HG02970 (cell line): Measurements from ENCODE around the gene COQ8B.

Experiments
- ATAC-seq: cut with Tn5 transposase; IDR thresholded peaks from one replicate; pipeline ENCODE4 v1.9.1; 2021; ENCODE audit warnings: mild to moderate bottlenecking, moderate library complexity, moderate number of reproducible peaks; ENCODE audit not compliant: unreplicated experiment, low FRiP score

Gene COQ8B

DNA sequence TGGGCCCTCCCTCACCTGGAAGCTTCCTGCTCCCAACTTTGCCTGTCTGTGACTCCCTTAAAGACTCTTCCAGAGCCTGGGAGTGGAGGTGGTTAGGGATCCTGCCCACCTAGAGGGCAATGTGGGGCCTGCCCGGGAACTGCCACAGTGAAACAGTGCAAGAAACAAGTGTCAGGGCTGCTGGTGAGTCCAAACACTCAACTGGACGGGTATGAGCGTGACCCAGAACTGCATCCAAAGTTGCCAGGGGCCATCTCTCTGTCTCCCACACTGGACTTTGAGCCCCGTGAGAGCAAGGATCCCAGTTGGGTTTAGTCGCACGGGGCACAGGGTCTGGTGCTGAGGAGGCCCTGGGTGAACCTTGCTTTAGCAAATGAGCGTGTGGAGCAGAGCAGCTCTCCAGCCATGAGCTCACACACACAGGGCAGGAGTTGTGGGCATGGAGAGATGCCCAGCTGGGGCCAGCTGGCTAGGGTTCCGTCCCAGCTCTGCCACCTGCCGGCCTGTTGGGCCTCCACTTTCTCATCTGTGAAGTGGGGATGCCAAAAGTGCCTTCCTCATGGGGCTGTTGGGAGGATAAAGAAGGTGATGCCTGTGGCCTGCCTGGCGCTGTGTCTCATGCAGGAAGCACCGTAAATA lies 23.4 kb downstream of the COQ8B start:
- no peak for ATAC-seq

DNA sequence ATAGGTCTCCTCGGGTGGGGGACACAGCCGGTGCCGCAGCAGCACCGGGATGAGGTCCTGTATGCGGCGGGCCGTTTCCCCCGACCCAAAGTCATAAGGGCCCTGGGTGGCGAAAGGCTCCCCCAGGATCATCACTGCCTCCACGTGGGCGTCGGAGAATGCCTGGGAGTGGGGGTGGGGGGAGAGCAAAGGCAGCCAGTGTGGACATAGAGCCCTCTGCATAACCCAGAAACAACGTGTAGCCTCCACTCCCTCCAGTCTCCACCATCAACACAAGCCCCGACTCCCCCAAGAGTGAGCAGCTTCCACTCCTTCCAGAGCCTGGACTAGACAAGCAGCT lies 24.5 kb downstream of the COQ8B start:
- ATAC-seq: no peak

DNA sequence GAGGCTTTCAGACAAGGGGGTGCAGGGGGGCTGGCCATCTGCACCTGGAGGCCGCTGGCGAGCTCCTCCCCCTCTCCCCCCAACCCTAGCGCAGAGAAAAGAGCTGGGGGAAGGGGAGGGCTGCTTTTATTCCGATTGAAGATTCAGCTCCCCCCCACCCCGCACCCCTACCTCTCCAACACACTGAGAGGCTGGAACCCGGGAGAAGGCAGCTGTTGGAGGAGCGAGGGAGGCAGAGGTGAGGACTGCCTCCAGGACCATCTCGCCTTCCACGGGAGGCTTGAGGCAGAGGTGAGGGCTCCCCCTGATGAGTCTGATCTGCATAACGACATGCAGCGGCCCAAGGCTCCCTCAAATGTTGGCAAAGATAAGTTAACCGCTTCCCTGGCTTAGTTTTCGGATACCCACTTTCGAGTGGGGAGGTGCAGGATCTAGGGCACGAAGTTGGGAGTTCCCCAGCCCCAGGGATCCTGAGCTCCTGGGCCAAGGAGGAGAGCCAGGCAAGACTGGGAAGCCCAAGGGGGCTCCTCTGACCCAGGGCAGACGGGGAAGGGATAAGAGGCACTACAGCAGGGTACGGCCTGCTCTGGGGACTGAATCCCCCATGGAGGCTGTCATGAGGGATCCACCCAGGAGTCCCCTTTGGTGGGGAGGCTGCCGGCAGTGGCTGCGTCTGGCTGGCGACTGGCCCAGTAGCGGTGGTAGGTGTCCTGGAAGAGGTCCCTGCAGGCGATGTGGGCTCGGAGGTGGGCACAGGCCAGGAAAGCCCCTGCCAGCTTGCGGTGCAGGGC lies 25.1 kb downstream of the COQ8B start:
- ATAC-seq: no peak

DNA sequence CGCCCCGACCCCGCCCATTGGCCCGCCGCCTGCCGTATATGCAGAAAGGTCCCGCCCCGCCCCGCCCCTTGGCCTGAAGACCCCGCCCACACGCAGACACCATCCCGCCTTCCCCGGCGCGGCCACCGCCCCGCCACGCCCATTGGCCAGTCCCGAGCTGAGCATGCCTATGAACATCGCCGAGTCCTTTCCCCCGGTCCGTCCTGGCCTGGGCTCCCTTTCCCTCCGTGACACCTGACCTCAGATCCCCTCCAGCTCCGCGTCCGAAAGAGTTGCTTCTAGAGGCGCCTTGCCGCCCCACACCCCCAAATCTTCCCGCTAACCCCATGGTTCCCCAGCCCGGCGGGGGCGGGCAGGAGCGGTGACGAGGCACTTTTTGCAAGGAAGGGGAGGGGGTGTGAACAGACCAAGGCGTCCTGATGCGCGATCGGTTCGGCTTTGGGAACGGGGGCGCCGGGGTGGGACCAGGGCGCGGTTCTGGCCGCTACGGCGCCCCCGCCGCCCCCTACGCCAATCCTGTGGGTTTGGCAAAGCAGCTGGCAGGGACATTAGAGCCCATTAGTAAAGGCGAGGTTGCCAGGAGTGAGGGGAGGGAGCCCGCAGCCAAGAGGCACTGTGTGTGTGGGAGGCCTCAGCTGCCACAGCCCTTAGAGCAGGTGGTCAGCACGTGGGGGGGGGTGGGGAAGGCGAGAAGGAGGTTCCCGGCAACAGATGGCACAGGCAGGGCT lies 25.8 kb downstream of the COQ8B start:
- ATAC-seq: peak; percentile 60

DNA sequence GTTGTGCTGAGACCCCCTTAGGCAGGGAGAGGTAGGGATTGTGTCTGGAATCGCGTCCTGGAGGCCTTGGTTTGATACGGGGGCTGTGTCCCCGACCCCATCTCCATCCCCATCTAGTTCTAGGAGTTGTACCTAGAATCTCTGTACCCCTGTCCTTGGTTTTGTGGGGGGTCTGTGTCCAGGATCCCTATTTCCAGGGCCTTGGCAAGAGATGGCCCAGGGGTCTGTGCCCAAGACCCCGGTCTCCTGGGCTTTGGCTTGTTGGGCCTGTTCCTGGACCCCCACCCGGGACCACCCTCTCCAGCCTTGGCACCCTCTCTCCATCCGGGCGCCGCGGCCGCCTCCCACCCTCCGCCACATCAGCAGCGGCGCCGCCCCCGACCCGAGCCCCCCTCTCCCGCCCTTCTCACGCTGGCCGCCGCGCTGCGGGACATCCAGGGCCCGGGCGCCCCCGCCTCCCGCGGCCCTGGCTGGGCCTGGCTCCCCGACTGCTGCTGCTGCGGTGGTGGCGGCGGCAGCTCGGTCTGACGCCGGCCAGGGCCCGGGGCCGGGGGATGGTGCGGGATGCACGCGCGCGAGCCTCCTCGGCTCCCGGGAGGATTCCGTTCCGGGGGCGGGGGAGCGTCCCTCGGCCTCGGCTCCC lies 26.5 kb downstream of the COQ8B start, which contains the start of gene NUMBL:
NUMBL (minus strand) TSS at position 602 of the 643 bp plus-strand sequence; CDS start at position 434, 168 bp downstream.
- no peak for ATAC-seq

DNA sequence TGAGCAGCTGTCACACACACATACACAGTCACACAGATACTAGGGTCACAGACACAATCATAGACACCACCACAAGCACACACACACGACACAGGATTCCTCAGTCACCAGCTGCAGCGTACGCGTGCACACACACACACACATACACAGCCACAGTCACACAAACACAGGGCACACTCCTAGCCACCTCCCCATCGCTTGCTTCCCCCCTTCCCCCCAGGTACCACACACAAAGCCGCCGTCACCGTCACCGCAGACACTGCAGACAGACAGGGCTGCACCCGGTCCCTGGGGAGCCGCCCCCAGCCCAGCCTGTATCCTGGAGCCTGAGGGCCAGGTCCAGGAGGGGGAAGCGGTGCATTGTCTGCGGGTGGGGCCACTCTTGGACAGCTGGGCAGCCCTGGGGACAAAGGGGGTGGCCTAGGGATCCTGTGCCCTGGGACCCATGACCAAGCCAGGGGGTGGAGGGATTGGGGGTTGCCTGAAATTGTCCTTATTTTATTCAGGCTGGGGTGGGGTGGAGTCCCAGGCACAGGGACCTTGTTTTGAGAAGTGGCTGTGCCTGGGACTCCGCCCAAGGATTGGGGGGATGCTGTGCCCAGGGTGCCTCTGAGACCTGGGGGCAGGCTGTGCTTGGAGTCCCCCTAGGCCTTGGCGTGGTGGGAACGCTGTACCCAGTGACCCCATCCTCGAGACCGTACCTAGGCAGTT lies 27.2 kb downstream of the COQ8B start:
- ATAC-seq: no peak

DNA sequence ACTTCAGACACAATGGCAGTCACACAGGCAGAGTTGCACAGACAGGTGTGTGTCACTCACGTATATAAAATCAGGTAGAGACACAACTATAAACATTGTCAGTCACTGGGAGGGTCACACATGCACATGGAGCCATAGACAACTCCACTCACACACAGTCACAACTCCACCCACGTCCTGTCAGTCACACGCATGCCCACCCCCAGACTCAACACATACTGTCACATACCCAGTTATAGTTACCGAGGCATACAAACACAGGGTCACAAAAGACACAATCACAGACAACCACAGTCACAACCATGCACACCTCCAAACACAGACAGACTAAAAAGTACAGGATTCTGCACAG lies 27.7 kb downstream of the COQ8B start:
- no peak for ATAC-seq

DNA sequence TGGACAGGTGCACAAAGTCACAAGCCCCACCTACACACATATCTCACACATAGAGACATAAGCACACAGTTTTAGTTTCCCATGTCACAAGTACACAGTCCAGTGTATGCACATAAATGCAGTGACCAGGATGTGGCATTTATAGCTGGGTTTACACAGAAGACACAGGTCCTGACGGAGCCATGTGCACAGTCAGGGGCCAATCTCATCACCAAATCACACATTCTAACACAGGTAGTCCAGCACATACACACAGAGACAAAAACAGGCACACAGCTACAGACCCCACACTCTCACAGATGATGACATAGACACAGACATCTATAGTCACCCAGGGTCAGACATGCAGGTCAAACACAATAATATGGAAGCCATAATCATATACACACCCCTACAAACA lies 28.4 kb downstream of the COQ8B start:
- no peak for ATAC-seq

DNA sequence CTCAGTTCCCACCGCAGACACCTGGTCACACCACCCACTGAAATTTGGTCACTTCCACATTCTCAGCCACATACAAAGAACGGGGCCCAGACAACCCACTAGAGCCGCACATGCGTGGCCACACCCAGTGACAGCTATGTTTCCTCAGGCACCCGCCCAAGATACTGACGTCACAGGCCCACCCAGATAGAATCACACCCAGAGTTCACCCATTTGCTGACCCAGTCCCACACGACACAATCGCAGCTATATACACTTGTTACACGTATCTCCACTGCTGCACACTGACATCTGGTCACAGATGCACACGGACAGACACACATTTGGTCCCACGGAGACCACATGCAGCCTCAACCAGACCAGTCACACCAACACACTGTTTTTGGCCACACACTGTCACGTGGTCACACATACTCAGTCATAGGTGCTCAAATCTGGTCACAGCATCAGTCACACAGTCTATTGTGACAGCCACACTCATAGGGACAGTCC lies 29.1 kb downstream of the COQ8B start:
- ATAC-seq: no peak

DNA sequence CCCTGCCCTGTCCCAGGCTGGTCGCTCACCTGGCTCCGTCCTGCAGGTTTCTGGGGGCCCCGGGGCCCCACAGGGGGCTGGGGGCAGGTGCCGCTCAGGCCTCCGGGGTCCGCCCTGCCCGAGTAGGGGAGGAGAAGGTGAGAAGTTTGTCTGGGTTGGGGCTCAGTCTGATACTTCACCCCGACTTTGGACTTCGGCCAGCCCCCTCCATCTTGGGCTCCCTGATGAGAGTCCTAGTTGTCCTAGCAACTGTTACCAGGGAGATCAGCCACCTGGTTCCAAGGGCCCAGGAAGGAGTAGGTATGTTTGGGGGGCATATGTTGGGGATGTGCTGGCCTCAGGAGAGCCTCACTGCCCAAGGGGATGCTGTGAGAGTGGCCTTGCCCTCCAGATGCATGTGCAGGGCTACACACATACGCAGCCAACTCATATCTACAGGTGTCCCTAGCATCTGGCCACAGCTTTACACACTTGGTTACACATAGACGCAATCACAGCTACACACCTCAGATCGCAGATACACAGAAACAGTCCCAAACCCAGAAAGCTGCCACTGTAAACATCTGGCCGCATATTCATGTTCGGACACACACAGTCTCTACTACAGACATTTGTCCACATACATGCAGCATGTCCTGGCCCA lies 29.7 kb downstream of the COQ8B start:
- ATAC-seq: no peak

DNA sequence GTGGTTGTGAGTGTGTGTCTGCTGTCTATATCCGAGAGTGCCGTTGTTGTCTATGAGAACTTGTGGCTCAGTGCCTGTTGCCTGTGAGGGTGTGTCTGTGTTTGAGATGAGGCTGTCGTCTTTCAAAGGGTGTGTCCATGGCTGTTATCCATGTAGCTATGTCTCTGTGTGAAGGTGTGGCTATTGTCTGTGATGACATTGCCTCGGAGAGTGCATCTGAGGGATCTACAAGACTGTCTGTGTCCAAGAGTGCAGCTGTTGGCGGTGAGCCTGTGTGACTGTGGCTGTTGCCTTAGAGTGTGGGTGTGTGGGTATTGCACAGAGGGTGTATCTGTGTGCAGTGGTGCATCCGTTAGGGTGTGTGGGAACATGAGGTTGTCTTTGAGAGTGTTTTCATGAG lies 31.1 kb downstream of the COQ8B start:
- ATAC-seq: no peak

DNA sequence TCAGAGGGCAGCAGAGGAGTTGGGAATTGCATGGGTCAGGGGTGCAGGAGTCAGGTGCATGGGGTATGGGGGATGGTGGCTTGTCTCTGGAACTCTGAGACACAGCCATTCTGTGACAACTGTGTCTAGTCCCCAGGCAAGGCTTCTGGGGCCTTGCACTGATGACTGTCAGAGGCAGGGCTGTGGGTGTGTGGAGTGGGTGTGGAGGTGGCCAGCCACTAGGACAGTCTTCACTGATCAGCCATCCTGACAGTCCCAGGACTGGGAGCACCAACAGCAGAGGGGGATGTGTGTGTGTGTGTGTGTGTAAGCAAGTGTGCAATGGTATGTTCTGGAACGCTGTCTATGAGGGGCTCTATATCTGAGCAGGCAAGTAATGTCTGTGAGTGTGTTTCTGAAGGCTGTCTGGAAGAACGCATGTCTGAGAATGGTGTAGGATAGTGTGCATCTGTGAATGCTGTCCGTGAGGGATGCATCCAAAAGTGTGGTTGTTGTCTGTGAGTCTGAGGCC lies 31.6 kb downstream of the COQ8B start:
- no peak for ATAC-seq

DNA sequence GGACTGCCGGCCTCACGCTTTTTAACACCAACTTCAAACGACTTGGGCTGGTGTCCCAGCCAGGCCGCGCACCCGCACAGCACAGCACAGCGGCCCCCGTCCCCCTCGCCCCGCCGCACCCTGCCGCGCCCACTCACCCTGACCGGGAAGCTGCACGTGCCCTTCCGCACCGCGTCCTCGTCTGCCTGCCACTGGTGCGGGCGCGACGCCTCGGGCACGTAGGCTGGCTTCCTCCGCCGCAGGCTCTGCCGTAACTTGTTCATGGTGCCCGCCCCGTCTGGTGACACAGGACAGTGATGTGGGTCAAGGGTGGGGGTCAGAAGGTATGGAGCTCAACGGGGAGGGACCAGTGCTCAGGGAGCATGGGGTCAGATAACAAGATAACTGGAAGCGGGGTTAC lies 32.4 kb downstream of the COQ8B start:
- ATAC-seq: no peak

DNA sequence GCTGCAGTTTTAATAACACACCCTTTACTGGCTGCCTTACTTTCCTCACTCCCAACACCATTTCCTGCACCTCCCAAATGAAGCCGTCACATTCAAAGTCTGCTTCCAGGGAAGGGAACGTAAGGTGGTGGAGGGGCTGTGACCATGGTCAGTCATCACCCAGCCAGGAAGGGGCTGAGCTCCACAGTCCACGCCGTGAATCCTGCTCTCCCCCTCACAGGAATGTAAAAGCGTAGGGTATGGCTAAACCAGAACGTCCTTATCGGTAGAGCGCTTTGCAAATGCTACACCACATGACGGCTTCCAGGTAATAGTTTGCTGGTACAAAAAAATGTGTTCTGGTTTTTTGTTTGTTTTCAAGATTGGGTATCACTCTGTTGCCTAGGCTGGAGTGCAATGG lies 33.2 kb downstream of the COQ8B start:
- no peak for ATAC-seq

DNA sequence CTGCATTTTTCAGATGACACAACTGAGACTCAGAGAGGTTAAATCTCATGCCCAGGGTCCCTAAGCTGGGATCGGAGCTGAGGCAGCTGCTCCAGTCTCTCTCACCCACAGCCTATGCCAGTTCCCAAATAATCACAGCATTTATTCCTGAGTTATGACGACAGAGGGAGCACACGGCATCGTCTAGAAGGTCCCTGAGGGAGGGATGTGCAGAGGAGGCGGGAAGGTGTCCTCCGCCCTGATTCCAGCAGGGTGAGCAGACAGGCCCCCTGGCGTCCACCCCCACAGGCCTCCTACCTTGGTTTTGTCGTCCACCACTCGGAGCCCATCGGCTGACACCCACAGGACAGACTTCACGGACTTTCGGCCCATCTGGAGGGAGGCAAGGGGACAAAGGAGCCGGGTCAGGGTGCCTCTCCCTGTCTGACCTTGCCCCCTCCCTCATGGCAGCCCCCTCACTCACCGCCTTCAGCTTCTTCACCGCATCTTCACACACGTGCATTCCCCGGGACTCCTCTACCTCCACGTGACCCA lies 34.2 kb downstream of the COQ8B start:
- no peak for ATAC-seq

DNA sequence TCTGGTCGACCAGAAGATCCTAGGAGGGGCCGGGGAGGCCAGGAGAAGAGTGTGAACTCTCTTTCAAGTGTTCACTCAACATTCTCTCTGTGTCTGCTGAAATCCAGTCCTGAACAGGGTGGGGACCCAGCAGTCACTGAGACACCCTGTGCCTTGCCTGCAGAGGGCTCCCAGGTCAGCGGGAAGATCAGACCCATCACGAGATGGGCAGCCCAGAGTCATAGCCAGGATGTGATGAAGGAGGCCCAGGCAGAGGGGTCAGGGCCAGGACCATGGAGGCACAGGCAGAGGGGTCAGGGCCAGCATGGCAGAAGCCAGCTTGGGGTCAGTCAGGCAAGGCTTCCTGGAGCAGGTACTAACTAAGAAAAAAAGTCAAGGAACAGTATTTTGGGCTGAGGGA lies 35.6 kb downstream of the COQ8B start:
- ATAC-seq: no peak

DNA sequence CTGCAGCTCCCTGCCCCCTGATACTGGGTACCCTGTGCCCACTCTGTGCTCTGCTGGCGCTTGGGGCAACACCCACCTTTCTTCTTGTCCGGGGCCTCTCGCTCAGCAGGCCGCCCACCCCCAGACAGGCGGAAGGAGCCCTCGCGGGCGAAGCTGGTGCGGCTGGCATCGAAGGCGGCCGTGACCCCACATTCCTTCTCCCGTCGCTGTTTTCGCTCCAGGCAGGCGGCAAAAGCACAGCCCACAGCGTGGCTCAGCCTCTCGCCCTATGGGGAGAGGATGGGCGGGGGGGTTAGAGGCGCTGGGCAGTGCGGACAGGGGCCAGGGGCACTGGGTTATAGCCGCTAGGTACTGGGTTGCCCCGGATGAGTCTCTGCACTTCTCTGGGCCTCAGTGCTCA lies 39.5 kb downstream of the COQ8B start:
- ATAC-seq: no peak

DNA sequence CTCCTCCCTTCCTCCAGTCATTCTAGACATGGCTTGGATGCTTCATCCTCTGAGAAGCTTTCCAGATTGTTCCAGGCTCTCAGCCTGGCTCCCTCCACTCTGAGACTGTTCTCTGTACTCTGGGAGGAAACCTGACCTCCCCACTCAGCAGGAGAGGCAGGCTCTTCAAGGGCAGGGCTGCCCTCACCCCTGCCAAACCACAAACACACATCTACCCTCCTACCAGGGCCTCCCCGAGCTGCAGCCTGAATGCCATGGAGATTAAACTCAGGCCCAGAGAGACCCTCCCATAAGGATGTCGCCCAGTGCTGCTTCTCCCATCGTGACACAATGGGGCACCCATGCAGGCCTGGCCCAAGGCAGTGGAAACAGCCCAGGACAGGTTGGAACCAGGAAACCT lies 42.4 kb downstream of the COQ8B start:
- ATAC-seq: no peak

DNA sequence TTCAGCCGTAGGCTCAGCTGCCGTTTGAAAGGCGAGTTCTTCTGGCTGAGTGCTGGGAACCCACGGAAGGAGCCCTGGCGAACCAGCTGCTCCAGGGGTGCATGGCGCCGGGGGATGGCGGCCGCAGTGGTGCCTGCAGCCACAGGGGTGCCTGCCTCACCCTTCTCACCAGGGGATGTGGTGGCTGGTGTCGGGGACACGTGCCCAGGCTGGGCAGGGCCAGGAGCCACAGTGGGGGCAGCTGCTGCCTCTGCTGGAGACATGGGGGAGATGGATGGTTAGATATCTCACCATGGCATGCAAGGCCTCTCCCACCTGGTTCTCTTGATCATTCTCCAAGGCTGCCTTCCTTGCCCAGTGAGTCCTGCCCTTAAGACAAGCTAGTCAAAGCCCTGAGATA lies 43.3 kb downstream of the COQ8B start:
- no peak for ATAC-seq
